T47D (cell line): Measurements from ENCODE around the gene SPATA24.
"Not testable (repeated sequence)": the region's sequence is repeated elsewhere in the genome, so short reads cannot be mapped to it uniquely, and the experiment has no call there.

ENCODE experiments used
- DNase-seq, 2 experiments: peaks; one replicate each; pipeline versions ENCODE4 v3.0.0 to v3.0.0-alpha.2; 2011 to 2012; ENCODE audit warnings: low read depth in 1 of 2, low spot score in 1 of 2
- JUND ChIP-seq: IDR thresholded peaks from 2 replicates; pipeline ENCODE4 v1.6.1; 2012; ENCODE audit warnings: low read depth
- in situ Hi-C: cut with HindIII; loops from 2 replicates; pipeline ENCODE4 v1.10.0; 2016; ENCODE audit warnings: low sequenced_read_pairs, low pct_unique_long_range_greater_than_20kb

SPATA24 gene

GRCh38 chr5:139363937-139364336, 40.0 kb downstream of the SPATA24 start:
- in situ Hi-C loops: no loop called here
- TF ChIP-seq JUND: no peak
- DNase-seq: no peak

GRCh38 chr5:139361835-139362429, 42.0 kb downstream of the SPATA24 start:
- in situ Hi-C loops: no loop called here
- TF ChIP-seq JUND: no peak

DNA sequence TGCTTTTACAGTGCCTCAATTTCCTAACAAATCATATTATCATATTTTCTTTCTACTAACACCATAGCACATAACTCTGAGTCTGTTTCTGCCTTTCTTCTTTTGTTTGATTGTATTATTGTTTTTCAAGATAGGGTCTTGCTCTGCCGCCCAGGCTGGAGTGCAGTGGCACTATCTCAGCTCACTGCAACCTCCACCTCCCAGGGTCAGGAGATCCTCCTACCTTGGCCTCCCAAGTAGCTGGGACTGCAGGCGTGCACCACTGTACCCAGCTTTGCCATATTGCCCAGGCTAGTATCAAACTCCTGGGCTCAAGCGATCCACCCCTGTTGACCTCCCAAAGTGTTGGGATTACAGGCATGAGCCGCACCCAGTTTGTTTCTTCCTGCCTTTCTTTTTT, 43.5 kb downstream of the SPATA24 start:
- no peak for TF ChIP-seq JUND
- in situ Hi-C loops: no loop called here

More at GRCh38 chr5:139361835-139362429, 42.0 kb downstream of the SPATA24 start:
- no peak for DNase-seq

DNA sequence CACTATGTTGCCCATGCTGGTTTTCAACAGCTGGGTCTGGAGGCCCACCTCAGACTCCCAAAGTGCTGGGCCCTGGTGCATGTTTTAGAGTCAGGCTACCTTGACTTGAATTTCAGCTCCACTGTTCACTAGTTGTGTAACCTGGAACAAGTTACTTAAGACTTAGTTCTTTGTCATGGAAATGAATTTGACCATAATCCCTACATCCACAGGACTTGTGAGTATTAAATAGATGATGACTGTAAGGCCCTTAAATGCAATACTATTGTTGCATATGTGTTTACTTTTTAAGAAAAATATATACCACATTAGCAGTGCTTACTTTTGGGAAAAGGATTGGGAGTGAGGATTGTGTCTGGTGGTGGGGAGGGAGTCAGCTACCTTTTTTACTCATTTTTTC, 45.8 kb downstream of the SPATA24 start:
- DNase-seq: no peak
- in situ Hi-C loops: no loop called here
- no peak for TF ChIP-seq JUND

More for the DNA sequence above, 43.5 kb downstream of the SPATA24 start:
- no peak for DNase-seq

- DNase-seq, in situ Hi-C loops: not testable (repeated sequence)
These were observed 48.0 kb downstream of the SPATA24 start for GRCh38 chr5:139355900-139356299.

DNA sequence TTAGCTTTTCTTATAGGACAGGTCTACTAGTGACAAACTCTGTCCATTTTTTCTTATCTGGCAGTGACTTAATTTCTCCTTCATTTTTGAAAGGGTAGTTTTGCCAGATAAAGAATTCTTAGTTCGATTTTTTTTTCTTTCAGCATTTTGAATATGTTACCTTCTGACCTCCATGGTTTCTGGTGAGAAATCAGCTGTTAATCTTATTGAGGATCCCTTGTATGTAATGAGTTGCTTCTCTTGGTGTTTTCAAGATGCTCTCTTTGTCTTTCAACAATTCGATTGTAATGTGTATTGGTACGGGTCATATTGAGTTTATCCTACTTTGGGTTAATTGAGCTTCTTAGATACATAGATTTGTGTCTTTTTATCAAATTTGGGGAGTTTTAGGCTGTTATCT, 49.7 kb downstream of the SPATA24 start:
- in situ Hi-C loops: no loop called here
- no peak for TF ChIP-seq JUND
- no peak for DNase-seq

GRCh38 chr5:139347863-139348262, 56.0 kb downstream of the SPATA24 start:
- in situ Hi-C loops, DNase-seq: not testable (repeated sequence)
